Inferior parietal cortex (tissue), 1 donor: Measurements from ENCODE around the gene CD52.

ENCODE experiments used
- DNase-seq: peaks from one replicate; pipeline ENCODE4 v3.0.0-alpha.2; 2016; ENCODE audit errors: extremely low spot score

The CD52 gene

DNA sequence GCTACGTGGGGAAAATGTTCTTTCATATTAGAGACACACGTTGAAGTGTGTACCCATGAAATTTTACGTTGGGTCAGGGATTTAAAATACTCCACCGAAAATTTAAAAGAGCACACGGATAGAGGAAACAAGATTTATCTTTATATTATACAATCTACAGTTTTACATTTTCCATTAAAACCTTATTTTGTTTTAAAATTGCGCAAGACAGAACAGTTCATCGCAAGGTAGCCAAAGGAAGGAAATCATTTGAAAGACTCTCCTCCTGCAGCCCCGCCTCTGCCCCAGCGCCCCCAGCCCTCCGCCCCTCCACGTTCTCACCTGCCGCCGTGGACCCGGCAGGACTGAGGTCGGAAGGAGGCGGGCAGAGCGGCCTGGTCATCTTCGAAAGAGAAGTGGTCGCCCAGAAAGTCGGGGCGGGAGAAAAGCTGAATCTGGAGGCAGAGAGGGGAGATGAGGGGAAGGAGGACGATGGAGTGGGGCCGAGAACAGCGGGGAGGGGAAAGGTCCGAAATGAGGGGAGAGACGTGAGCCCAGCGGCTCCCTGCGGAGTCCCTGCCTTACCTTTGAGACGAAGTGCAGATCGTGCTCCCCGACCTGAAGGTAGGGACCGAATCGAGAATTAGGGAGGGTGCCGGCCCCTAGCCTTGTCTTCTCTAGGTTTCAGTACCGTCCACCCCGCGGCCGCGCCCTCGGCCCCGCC, 18.2 kb downstream of the CD52 start:
- no peak for DNase-seq

DNA sequence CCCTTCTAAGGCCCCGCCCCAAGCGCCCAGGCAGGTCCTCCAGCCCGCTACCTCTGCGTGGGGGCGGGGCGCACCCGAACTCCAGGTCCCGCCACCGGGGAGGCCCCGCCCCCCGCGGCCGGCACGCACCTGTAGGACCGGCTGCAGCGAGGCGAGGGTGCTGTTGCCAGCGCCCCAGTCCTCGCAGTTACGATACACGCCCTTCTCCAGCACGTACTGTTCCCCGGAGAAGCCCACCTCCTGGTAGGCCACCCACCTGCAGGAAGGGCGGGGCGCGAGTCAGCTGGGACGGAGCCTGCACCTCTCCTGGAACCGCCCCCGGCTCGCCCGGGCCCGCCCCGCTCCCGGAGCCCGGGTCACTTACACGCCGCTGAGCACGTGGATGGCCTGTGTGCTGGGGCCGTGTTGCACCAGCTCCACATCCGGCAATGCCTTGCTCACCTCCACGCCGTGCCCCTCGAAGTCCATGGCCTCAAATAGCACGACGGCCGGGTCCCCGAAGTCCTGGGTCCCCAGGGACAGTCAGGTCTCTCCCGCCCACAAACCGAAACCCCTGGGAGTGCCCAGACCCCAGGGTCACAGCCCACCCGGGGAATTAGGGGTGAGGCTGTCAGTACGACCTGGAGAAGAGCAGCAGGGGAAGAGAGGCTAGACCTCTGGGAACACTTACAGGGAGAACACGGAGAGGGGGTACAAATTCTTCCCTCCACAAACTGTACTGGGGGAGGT, 18.9 kb downstream of the CD52 start:
- DNase-seq, result no peak

DNA sequence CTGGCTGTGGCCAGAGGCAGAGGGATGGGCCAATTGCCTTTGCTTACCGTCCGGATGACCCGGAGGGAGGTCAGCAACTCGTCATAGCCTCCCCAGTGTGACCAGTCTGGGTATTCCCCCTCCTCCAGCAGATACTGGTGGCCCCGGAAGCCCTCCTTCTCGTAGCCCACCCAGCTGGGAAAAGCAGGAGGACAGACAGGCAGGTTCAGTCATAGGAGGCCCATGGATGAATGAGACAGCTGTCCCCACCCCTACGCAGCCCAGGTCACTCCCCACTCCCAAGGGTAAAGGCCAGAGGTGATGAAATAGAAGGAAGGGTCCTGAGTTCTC, 19.4 kb downstream of the CD52 start:
- no peak for DNase-seq

DNA sequence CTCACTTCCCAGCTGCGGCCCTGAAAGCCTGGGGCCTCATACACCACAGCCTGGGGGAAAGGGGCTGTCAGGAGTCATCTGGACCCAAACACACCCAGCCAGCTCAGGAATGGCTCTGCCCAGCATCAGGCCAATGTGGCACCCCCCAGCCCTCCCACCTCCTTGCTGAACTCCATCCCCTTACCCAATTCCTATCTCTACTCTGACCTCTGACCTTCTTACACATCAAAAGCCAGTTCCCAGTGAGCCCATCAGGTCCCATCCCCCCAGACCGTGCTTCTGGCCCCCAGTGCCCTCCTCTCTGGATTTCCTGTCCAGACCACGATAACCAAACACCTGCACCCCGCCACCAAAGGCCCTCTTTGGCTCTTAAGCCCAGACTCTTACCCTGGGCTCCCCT, 19.9 kb downstream of the CD52 start:
- no peak for DNase-seq

DNA sequence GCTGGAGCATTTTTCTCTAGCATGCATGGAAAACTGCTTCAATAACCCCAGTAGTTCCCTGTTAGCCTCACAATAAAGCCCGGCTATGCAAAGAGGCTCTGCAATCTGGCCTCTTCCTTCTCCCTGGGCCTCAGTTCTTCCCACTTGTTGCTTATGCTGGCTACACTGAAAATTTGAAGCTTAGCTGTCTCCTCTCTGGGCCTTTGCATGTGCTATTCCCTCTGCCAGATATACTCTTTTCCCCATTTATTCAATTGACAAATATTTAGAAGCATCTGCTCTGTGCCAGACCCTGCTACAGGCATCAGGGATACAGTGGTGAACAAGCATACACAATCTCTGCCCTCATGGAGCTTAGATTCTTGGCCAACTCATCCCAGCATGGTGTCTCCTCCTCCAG, 20.9 kb downstream of the CD52 start:
- no peak for DNase-seq

DNA sequence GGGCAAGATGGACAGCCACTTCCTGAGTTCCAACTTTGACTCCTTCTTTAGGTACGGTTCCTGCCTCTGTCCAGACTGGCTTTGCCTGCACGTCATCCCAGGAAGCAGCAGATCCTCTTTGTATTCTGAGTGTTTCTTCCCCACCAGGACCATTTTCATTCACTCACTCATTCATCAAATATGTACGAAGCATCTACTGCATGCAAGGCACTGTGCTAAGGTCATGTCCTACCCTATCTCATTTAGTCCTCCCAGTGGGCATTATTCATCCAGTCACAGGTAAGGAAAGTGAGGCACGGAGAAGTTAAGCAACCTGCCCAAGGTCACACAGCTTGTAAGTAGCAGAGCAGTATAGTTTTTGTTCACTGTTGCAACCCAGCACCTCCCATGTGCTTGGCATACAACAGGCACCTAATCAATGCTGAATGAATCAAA, 22.3 kb downstream of the CD52 start:
- no peak for DNase-seq

DNA sequence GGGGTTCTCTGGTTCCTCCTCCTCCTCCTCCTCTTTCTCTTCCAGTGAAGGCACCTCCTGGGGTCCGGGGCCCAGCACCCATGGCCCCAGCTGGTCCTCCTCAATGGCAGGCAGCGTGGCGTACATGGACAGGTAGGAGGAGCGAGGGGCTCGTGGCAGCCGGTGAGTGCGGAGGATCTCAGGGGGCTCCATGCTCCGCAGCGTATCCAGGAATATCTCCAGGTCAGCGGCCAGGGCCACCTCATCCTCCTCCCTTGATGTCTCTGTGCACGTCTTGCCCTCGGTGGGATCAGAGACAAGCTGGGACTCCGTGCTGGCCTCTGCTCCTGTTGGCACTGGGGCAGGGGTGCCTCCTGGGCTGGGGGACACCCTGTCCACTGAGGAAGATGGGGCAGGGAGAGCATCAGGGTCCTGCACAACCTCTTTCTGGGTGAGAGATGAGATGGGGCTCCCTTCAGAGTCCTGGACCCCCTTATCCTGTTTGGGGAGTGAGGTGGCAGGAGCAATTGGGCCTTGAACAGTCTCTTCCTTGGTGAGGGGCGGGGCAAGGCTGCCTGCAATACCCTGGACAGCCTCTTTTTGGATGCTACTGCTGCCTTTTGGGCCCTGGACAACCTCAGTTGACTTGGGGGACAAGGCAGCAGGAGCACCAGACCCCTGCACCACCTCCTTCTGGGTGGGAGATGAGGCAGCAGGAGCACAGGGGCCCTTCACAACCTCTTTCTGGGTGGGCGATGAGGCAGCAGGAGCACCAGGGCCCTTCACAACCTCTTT, 26.6 kb downstream of the CD52 start:
- no peak for DNase-seq

DNA sequence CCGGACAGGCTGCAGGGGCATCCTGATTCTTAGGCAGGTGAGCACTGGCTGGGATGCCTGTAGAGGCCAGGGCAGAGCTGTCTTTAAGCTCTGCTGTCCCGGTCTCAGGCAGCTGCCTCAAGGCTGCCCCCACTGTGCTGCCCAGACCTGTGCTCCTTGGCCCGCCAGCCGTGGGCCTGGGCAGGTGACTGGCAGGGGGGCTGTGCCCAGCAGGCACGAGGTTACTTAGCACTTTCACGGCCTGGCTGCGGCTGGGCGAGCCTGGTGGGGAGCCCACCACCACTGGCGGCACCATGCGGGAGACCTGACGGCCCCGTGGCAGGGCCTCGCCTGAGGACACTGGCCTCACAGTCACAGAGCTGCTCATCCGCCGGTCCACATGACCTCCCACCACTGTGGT, 28.0 kb downstream of the CD52 start:
- no peak for DNase-seq

DNA sequence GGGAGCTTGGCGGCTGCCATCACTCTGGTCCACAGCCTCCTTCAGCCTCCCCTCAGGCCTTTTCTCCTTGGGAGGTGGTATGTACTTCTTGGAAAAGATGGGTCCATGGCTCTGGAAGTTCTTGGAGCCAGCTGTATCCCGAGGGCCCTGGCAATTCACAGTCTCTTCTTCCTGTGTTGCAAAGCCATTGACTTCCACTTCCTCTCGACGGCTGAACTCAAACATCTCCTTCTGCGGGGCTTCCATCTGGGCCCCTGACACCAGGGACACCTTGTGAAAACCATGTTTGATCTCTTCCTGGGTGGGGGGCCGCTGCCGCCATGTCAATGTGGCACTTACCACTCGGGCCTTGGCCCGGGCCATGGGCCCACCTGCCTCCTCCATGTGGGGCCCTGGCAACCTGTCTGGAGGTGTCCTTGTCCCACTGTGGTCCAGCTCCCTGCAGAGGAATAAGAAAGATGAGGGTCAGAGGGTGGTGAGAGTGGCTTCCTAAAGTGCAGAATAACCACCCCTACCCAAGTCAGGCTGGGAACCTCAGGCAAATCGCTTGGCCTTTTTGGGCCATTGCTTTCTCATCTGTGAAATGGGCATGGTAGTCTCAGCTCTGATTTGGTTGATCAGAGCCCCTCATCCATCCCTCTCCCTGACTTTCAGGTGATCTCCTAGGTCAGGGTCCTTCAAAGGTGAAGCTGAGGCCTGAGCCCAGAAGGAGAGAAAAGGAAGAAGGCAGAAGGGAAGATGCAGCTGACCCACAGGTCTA, 28.7 kb downstream of the CD52 start:
- DNase-seq, result no peak

DNA sequence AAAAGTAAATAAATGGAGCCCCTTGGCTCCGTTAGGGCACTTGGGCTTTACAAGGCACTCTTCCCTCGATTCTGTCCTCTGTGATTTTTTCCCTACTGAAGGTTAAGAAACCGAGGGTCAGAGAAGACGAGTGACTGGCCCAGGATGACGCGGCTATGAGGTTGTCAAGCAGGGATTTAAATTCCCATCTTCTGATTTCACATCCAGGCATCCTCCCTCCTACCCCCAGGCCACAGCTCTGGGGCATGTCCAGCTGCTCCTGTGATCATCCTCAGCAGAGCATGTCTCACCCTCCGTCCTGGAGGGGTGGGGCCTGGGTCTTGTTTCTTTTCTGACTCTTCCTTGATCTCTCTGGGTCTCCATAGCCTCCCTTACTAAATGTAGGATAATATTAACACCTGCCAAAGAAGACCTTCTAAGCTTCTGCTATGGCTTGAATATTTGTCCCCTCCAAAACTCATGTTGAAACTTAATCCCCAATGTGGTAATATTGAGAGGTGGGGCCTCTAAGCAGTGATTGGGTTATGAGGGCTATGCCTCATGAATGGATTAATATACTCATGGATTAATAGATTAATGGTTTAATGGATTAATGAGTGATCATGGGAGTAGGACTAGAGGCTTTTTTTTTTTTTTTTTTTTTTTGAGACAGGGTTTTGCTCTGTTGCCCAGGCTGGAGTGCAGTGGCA, 31.6 kb downstream of the CD52 start:
- no peak for DNase-seq

DNA sequence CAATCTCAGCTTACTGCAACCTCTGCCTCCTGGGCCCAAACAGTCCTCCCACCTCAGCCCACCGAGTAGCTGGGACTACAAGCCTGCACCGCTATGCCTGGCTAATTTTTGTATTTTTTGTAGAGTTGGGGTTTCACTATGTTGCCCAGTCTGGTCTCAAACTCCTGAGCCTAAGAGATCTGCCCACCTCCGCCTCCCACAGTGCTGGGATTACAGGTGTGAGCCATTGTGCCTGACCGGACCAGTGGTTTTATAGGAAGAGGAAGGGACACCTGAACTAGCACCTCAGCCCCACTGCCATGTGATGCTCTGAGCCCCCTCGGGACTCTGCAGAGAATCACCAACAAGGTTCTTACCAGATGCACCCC, 32.1 kb downstream of the CD52 start:
- no peak for DNase-seq

DNA sequence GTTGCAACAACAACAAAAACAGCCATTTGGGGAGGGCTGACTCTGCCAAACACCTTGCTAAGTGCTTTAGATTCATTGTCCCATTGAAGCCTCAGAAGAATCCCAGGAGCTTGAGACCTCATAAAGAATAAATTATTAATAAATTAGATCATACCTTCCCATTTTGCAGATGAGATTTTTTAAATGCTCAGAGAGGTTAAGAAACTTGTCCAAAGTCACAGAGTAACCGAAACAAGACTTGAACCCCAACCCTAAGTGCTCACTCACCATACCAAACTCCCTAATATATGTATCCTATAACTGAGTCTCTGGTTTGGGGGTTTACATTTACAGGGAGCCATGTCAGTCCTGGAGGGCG, 32.6 kb downstream of the CD52 start:
- no peak for DNase-seq

DNA sequence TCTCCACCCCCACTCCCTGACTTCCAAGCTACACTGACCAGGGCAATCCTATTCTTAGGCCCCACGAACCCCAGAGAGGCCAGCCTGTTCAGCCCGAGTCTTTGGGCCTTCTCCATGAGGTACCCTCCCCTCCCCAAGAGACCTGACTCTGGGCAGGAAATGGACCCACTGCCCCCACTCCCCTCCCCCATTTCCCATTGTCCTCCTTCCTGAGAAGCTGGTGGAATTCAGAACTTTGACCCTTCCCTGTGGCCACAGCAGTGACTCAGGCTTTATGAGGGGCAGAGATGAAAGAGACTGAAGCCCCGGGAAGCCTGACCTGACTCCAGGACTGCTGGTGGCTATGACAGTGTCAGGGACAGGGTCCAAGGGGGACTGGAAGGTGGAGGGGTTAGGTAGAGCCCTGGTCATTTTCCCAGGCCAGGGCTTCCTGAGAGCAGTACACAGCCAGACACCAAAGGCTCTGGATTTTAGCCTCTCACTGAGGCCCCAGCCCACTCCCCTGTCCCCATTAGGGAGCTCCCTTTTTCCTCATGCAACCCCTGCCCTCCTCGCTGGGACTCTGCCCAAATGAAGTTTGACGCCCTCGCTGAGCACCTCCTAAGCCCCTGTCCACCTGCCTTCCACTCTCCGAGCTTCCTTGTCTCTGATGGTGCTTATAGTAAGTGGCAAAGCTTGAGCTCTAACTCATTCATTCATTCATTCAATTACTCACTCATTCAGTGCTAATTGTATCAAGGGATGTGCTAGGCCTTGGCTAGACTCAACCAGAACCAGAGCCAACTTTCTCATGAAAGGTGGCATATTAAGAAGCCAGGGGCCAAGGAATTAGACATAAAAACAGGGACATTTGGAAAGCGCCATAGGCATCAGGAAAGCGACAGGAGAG, 33.2 kb downstream of the CD52 start:
- no peak for DNase-seq

DNA sequence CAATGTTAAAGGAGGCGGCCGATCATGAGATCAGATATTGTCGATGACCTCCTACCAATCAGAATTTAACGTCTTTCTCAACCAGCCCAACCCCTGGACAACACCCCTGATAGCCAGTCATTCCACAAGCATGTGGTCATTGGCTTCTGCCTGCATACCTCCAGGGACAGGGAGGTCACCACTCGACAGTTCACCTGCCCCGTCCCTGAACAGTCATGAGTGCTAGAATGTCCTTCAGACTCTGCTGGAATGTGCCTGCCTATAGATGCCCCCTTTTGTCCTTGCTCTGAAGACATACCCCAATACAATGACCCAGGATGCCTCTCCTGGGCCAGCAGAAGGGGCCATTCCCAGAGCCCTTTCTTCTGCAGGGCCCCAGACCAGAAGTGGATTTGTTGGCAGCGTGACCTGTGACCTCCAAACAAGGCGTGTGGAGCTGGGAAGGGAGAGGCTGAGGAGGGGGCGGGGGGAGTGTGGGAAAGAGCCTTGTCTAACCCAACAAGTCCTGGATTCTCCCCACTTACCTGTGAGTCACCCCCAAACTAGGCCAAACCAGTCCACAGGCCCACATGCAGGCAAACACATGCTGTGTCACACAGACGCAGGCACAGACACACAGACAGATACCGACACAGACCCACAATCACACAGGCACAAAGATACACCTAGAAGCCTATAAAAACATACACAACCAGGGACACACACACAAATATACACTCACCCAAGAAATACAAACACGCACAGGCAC, 34.0 kb downstream of the CD52 start:
- DNase-seq, result no peak

DNA sequence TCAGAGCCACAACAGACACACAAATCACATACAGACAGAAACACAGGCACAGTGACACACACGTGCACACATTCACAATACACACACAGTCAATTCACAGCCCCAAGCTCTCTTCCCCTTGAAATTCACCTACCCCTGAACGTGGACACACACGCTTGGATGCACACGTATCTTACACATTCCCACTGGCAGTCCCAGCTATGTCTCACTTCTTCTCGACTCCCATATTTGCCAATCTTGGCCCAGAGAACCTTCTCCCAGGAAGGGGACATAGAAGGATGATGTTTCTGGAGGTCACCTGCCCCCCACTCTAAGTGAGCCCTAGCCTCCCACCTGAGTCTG, 34.6 kb downstream of the CD52 start:
- DNase-seq, result no peak

DNA sequence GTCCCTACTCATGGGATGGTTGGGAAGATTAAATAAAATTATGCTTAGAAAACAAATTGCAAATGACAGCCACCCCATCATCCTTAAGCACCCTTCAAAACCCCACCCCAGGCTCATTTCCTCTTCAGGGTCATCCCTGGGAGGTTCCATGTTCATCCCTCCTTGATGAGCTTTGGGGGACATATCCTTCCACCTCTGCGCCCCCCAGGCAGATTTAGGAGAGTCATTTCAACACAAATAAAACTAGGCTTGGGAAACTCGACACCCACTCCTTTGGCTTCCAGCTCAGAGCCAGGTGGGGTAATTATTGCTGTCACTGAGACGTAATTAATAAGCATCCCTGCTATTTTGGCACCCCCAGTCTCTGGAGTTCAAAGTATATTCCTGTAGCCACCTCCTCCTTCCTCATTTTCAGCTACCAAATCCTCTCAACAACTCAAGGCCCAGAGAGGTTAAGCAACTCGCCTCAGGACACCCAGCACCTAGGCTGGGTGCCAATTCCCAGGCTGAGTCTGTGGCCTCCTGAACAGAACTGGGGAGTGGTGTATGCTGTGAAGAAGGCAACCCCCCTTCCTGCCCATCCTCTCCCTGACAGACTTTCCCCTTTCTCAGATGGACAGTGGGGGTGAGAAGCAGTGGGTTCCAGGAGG, 35.6 kb downstream of the CD52 start:
- no peak for DNase-seq

DNA sequence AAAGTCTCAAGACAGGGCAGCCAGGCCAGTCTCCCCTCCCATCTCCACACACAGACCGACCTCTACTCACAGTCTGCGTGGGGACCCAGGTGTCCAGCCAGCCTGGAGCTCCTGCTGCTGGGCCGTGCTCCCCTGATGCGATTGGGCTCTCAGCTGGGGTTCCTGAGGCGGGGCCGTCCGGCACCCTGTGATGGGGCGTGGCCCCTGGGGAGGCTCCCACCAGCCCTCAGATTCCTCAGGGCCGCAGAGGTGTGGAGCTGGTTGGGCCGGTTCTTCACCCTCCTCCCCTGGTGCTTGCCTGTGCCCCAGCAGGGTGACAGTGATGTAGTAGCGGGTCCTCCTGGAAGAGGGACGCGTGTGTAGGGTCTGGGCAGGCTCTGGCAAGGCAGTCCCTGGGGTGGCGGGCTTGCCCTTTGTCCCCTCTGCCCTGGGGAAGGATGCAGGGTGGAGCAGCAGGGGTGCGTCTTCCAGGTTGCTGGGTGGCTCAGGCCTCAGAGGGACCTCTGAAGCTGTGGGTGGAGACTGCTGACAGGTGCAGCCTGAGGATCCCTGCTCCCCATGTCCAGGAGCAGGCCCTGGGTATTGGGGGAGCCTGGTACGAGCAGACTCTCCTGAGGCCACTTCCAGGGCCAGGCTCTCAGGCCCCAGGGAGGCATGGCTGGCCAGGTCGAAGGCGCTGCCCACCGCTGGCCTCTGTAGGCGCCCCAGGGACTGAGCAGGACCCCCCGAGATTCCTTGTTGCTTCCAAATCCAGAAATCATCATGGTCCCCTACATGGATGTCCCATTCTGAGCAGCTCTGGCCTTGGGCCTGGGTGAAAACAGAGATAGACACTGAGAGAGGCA, 36.4 kb downstream of the CD52 start, which contains the start of gene CRYBG2:
TSS of gene CRYBG2 (minus strand) at position 155 of the 845 bp plus-strand sequence. CDS start 7,473 bp downstream, outside the sequence.
- no peak for DNase-seq

DNA sequence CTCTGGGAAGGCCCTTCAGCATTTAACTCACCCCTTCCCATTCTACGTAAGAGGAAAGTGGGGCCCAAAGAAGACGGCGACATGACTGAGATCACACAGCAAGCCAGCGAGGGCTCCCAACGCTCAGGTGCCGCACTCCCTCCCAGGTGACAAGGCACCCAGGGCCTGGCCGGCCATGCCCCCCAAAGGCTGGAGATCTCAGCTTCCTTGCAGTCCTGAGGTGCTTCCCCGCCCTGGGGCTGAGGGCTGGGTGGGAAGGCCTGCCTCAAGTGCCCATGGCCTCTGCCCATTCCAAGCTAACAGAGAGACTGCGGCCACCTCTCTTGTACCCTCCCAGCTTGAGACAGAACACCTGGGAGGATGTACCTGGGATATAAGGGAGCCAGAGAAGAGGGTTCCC, 37.2 kb downstream of the CD52 start:
- no peak for DNase-seq

DNA sequence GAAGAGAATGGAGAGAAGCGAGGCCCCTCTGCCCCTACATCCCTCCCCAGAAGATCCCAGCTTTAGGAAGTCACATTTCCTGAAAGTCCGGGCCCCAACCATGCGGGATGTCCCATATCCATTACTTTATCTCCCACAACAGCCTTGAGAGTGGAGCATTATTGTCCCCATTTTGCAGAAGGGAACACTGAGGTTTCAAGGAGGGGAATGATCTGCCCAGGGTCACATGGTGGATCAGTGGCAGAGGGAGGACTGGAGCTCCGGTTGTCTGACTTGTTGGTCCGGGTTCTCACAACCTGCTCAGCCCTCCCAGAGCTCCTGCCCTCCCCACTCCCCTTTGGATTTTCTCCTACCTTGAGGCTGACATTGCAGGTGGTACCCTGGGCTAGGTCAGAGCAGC, 38.3 kb downstream of the CD52 start:
- no peak for DNase-seq
